Tibial nerve (tissue), 3 donors: ENCODE results near the gene ZNRF3.

Source experiments
- CTCF ChIP-seq, 5 experiments: fragments of 200-600 bp in 3 of 5; fragments of 450-650 bp in 2 of 5; sonication (generic) in 3 of 5; IDR thresholded peaks; one replicate each; pipeline ENCODE4 v1.5.1; 2016 to 2019; ENCODE audit warnings: antibody characterized with exemption in 5 of 5, mild to moderate bottlenecking in 3 of 5, moderate library complexity in 2 of 5
- POLR2A ChIP-seq, 2 donors: fragments of 450-650 bp; IDR thresholded peaks; one replicate each; pipeline ENCODE4 v1.6.1; 2017; ENCODE audit warnings: antibody characterized with exemption in 2 of 2, mild to moderate bottlenecking in 2 of 2, moderate library complexity in 2 of 2

- TF ChIP-seq CTCF (IDR thresholded peaks at IDR 0.05) (no peak), POLR2A (IDR thresholded peaks at IDR 0.05) (no peak)
Observed at GRCh38 chr22:29073618-29074275, 190.4 kb downstream of the ZNRF3 start.
